ENCODE data around the gene DHH. TPM values are rescaled to one million over a fixed set of nuclear protein-coding genes. Genes with fewer than 3 reads are reported as not detected.

DHH gene
- total RNA-seq, 2 experiments from 2014 or later, result 0.06 to 0.17 TPM

DNA sequence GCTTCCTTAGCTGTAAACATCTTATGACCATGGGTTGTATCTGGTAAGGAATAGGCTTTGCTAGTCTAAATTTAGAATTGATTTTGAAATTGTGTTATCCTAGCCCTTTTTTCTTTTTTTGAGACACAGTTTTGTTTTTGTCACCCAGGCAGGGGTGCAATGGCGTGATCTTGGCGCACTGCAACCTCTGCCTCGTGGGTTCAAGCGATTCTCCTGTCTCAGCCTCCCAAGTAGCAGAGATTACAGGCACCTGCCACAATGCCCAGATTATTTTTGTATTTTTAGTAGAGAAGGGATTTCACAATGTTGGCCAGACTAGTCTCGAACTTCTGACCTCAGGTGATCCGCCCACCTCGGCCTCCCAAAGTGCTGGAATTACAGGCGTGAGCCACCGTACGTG lies 39.0 kb upstream of the DHH start:
- TF ChIP-seq, protein P1, sequence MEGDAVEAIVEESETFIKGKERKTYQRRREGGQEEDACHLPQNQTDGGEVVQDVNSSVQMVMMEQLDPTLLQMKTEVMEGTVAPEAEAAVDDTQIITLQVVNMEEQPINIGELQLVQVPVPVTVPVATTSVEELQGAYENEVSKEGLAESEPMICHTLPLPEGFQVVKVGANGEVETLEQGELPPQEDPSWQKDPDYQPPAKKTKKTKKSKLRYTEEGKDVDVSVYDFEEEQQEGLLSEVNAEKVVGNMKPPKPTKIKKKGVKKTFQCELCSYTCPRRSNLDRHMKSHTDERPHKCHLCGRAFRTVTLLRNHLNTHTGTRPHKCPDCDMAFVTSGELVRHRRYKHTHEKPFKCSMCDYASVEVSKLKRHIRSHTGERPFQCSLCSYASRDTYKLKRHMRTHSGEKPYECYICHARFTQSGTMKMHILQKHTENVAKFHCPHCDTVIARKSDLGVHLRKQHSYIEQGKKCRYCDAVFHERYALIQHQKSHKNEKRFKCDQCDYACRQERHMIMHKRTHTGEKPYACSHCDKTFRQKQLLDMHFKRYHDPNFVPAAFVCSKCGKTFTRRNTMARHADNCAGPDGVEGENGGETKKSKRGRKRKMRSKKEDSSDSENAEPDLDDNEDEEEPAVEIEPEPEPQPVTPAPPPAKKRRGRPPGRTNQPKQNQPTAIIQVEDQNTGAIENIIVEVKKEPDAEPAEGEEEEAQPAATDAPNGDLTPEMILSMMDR (conservative IDR thresholded peaks at IDR 0.05; ENCODE audit: low read length), result no peak
- TF ChIP-seq EZH2phosphoT487 (IDR thresholded peaks at IDR 0.05; ENCODE audit: borderline replicate concordance, low read depth, low read length), result no peak
- POLR2A ChIA-PET, result interaction anchor here (0.7 to 2.5 kb wide), 5 partner anchors 11 to 380 kb away, joined by 3 to 22 read pairs (median 5); partner anchors contain the start of gene TUBA1A
- Histone ChIP-seq H2AFZ (ENCODE audit: low read length) (peak overlapping the region; percentile 78; the same call in 1 of the 2 replicates), H3K27ac (ENCODE audit: low read depth, low read length, poor library complexity, severe bottlenecking) (peak overlapping the region; percentile 95), H3K4me3 (ENCODE audit: low read depth, low read length, poor library complexity, severe bottlenecking) (peak overlapping the region; percentile 90), H3K4me2 (ENCODE audit: low read length) (peak overlapping the region; percentile 99), H3K4me1 (ENCODE audit: insufficient read depth, low read length, poor library complexity, severe bottlenecking) (peaks cover 22% of the 10 kb centered on the region), H3K79me2 (ENCODE audit: insufficient read depth, low read depth, low read length) (peaks cover 58% of the 10 kb centered on the region), H4K20me1 (ENCODE audit: insufficient read depth, low read length) (peaks cover 15% of the 10 kb centered on the region), H3K36me3 (ENCODE audit: insufficient read depth, low read length) (peaks cover 34% of the 10 kb centered on the region), H3K9me3 (ENCODE audit: low read length) (no peaks in the 10 kb centered on the region), H3K9me2 (ENCODE audit: insufficient read depth, low read length) (no peaks in the 10 kb centered on the region)
- intact Hi-C loops (cut with micrococcal nuclease; ENCODE audit: unreplicated experiment), result loop anchor here (5.0 kb wide), 3 partner anchors 116 to 609 kb away; partner anchors contain the start of genes DDX23, PRKAG1 and TMBIM6
- no peak for DNase-seq (ENCODE audit: low spot score)
- CTCF ChIA-PET (ENCODE audit: unreplicated experiment), result no interaction called here
- BruUV-seq (replicated peaks), result no TSS peak

DNA sequence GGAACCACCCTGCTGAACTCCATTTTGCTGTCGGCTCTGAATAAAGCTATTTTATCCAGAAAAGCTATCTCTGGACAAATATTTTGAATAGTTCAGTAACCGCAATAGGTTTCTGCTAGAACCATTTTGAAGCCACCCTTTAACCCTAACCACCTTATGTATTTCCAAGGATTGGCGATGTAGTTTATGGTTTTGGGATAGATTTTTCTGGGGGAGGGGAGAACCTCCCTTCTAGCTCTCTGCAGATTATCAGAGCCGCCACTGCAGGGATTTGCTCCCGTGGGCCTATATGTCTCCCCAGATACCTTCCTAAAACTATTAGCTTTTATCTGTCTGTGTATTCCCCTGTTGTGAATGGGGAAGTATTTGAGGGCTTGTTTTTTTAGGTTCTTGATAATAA lies 38.4 kb upstream of the DHH start:
- peaks cover 58% of the 10 kb centered on the region for H3K79me2 ChIP-seq (ENCODE audit: insufficient read depth, low read depth, low read length)
- peaks cover 37% of the 10 kb centered on the region for H3K36me3 ChIP-seq (ENCODE audit: insufficient read depth, low read length)
- H3K4me2 ChIP-seq (ENCODE audit: low read length), result peak overlapping the region; percentile 99
- H3K27ac ChIP-seq (ENCODE audit: low read depth, low read length, poor library complexity, severe bottlenecking), result peak overlapping the region; percentile 95
- ChIA-PET POLR2A (interaction anchor here (0.6 to 3.2 kb wide), 16 partner anchors 11 to 953 kb away, joined by 3 to 23 read pairs (median 4); partner anchors contain the start of genes TROAP, TUBA1A and TUBA1C), CTCF (ENCODE audit: unreplicated experiment) (interaction anchor here (2.7 kb wide), 1 partner anchor 56 kb away, joined by 14 read pairs; the partner anchor contains the start of gene TUBA1A)
- peaks cover 15% of the 10 kb centered on the region for H4K20me1 ChIP-seq (ENCODE audit: insufficient read depth, low read length)
- H3K9me2 ChIP-seq (ENCODE audit: insufficient read depth, low read length), result no peaks in the 10 kb centered on the region
- intact Hi-C loops (cut with micrococcal nuclease; ENCODE audit: unreplicated experiment), result loop anchor here (5.0 kb wide), 3 partner anchors 116 to 609 kb away; partner anchors contain the start of genes DDX23, PRKAG1 and TMBIM6
- BruUV-seq (replicated peaks), result no TSS peak
- peaks cover 22% of the 10 kb centered on the region for H3K4me1 ChIP-seq (ENCODE audit: insufficient read depth, low read length, poor library complexity, severe bottlenecking)
- no peaks in the 10 kb centered on the region for H3K9me3 ChIP-seq (ENCODE audit: low read length)
- peak; percentile 27 for DNase-seq (ENCODE audit: low spot score)
- TF ChIP-seq, protein P1 (conservative IDR thresholded peaks at IDR 0.05; ENCODE audit: low read length), result no peak
- no peak for TF ChIP-seq EZH2phosphoT487 (IDR thresholded peaks at IDR 0.05; ENCODE audit: borderline replicate concordance, low read depth, low read length)
- H2AFZ ChIP-seq (ENCODE audit: low read length), result peak overlapping the region; percentile 78
- H3K4me3 ChIP-seq (ENCODE audit: low read depth, low read length, poor library complexity, severe bottlenecking), result peak overlapping the region; percentile 90
